Fibroblast of lung (primary cell): ENCODE results near the gene KIF6.

ENCODE experiments used
- EZH2 ChIP-seq: IDR thresholded peaks from 2 replicates; pipeline ENCODE4 v1.5.1; 2012; ENCODE audit warnings: low read length, control low read depth, mild to moderate bottlenecking; ENCODE audit errors: missing control alignments
- TF ChIP-seq, protein P1 (sequence below), 2 donors: IDR thresholded peaks in 1 of 2; conservative IDR thresholded peaks in 1 of 2; 1 replicate in 1 of 2; 2 replicates in 1 of 2; pipeline ENCODE4 v1.5.1; 2011 to 2012; ENCODE audit warnings: low read length in 2 of 2, control low read depth in 1 of 2, inconsistent platforms in 1 of 2, low read depth in 1 of 2, mild to moderate bottlenecking in 1 of 2

- TF ChIP-seq, protein P1, sequence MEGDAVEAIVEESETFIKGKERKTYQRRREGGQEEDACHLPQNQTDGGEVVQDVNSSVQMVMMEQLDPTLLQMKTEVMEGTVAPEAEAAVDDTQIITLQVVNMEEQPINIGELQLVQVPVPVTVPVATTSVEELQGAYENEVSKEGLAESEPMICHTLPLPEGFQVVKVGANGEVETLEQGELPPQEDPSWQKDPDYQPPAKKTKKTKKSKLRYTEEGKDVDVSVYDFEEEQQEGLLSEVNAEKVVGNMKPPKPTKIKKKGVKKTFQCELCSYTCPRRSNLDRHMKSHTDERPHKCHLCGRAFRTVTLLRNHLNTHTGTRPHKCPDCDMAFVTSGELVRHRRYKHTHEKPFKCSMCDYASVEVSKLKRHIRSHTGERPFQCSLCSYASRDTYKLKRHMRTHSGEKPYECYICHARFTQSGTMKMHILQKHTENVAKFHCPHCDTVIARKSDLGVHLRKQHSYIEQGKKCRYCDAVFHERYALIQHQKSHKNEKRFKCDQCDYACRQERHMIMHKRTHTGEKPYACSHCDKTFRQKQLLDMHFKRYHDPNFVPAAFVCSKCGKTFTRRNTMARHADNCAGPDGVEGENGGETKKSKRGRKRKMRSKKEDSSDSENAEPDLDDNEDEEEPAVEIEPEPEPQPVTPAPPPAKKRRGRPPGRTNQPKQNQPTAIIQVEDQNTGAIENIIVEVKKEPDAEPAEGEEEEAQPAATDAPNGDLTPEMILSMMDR (conservative IDR thresholded peaks at IDR 0.05 in 1 of 2, IDR thresholded peaks at IDR 0.05 in 1 of 2; ENCODE audit: low read depth in 1 of 2, low read length in 2 of 2), result no peak
- TF ChIP-seq EZH2, result no peak
These were observed 33.8 kb upstream of the KIF6 start for GRCh38 chr6:39758905-39759605.
